ENCODE results near the gene YIPF3. TPM values are rescaled to one million over a fixed set of nuclear protein-coding genes. Genes with fewer than 3 reads are reported as not detected.
"Not testable (repeated sequence)": the region's sequence is repeated elsewhere in the genome, so short reads cannot be mapped to it uniquely, and the experiment has no call there.

The YIPF3 gene
- total and polyA plus RNA-seq, 9 of the 15 experiments (the other 6 are each of a cell fraction or from before 2014, with no cell fraction given) = 27.5 to 75.3 (median 57.6) TPM

- Histone ChIP-seq H3K4me3 (no peak overlapping the region), H3K4me2 (ENCODE audit: insufficient read depth, low read length) (no peak overlapping the region), H3K27me3 (ENCODE audit: control insufficient read depth in 2 of 2, insufficient read depth in 2 of 2, low read length in 2 of 2) (no peaks in the 10 kb centered on the region), H2AFZ (ENCODE audit: low read depth, low read length) (no peak overlapping the region), H4K20me1 (replicated peaks; ENCODE audit: control insufficient read depth, insufficient read depth, low read length) (no peaks in the 10 kb centered on the region), H3K4me1 (replicated peaks in 1 of 2; ENCODE audit: control insufficient read depth in 2 of 2, insufficient read depth in 2 of 2, low read length in 2 of 2) (no peaks in the 10 kb centered on the region), H3K36me3 (ENCODE audit: control insufficient read depth, insufficient read depth, low read length) (peaks cover 100% of the 10 kb centered on the region), H3K79me2 (ENCODE audit: control insufficient read depth, insufficient read depth, low read length) (no peaks in the 10 kb centered on the region), H3K9me1 (ENCODE audit: control insufficient read depth, insufficient read depth, low read length) (no peaks in the 10 kb centered on the region), H3K9ac (ENCODE audit: insufficient read depth in 1 of 2, low read depth in 2 of 2, low read length in 2 of 2) (no peak overlapping the region), H3K9me3 (replicated peaks; ENCODE audit: control insufficient read depth, insufficient read depth, low read depth, low read length) (no peaks in the 10 kb centered on the region), H3K27ac (ENCODE audit: extremely low read depth, low read depth, low read length) (no peak overlapping the region)
- TSS peak; percentile 1 for BruUV-seq (replicated peaks)
- no peak for TF ChIP-seq NRF1 (conservative IDR thresholded peaks at IDR 0.05 in 1 of 2, IDR thresholded peaks at IDR 0.05 in 1 of 2)
- TF ChIP-seq FOXA3 (CRISPR knock-in tag; conservative IDR thresholded peaks at IDR 0.05 in 1 of 2, IDR thresholded peaks at IDR 0.05 in 1 of 2) = no peak
- no peak for TF ChIP-seq ZNF695 (CRISPR knock-in tag; IDR thresholded peaks at IDR 0.05)
- no peak for FAIRE-seq
- intact Hi-C loops (cut with micrococcal nuclease) (no loop called here), in situ Hi-C loops (cut with MboI) (no loop called here)
- DNase-seq (ENCODE audit: extremely low read depth in 1 of 4, low spot score in 3 of 4) = no peak
- no peak; the same call in 2 of the 3 replicates for ATAC-seq
- CTCF ChIA-PET (ENCODE audit: low intra/inter-chr PET ratio) = no interaction called here
- POLR2A ChIA-PET = interaction anchor here (0.9 to 1.7 kb wide), 4 partner anchors 10 to 38 kb away, joined by 3 to 6 read pairs (median 6); no protein-coding TSS in a partner anchor
Measured at GRCh38 chr6:43559328-43559727, 42.6 kb upstream of the YIPF3 start.

DNA sequence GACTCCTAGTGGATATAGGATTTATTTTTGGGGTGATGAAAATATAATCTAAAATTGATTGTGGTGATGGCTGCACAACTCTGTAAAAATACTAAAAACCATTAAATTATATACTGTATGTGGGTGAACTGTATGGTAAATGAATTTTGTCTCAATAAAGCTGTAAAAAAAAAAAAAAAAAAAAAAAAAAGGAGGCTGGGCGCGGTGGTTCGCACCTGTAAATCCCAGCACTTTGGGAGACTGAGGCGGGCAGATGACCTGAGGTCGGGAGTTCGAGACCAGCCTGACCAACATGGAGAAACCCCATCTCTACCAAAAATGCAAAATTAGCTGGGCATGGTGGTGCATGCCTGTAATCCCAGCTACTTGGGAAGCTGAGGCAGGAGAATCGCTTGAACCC is 40.9 kb upstream of the YIPF3 start:
- H3K9me1 ChIP-seq (ENCODE audit: control insufficient read depth, insufficient read depth, low read length); H3K79me2 ChIP-seq (ENCODE audit: control insufficient read depth, insufficient read depth, low read length); BruUV-seq (replicated peaks); ATAC-seq; H3K27ac ChIP-seq (ENCODE audit: extremely low read depth, low read depth, low read length); H3K9me3 ChIP-seq (replicated peaks; ENCODE audit: control insufficient read depth, insufficient read depth, low read depth, low read length); FAIRE-seq; H3K9ac ChIP-seq (ENCODE audit: insufficient read depth in 1 of 2, low read depth in 2 of 2, low read length in 2 of 2); H4K20me1 ChIP-seq (replicated peaks; ENCODE audit: control insufficient read depth, insufficient read depth, low read length); H3K27me3 ChIP-seq (ENCODE audit: control insufficient read depth in 2 of 2, insufficient read depth in 2 of 2, low read length in 2 of 2); H3K4me1 ChIP-seq (replicated peaks in 1 of 2; ENCODE audit: control insufficient read depth in 2 of 2, insufficient read depth in 2 of 2, low read length in 2 of 2); intact Hi-C loops (cut with micrococcal nuclease); H3K4me2 ChIP-seq (ENCODE audit: insufficient read depth, low read length); H2AFZ ChIP-seq (ENCODE audit: low read depth, low read length); CTCF ChIA-PET (ENCODE audit: low intra/inter-chr PET ratio); DNase-seq (ENCODE audit: extremely low read depth in 1 of 4, low spot score in 3 of 4); in situ Hi-C loops (cut with MboI); H3K4me3 ChIP-seq: not testable (repeated sequence)
- 94% methylated on average over 5 of the region's 7 CpGs for WGBS (ENCODE audit: insufficient coverage, low coverage, missing lambda C conversion rate)
- TF ChIP-seq ZBTB40 (IDR thresholded peaks at IDR 0.05) (peak; percentile 83), ZBTB40 (CRISPR knock-in tag; IDR thresholded peaks at IDR 0.05) (peak; percentile 76), ZNF384 (IDR thresholded peaks at IDR 0.05; ENCODE audit: low read depth, low read length) (peak; percentile 72; the same call in 1 of the 2 replicates)
- H3K36me3 ChIP-seq (ENCODE audit: control insufficient read depth, insufficient read depth, low read length) = peaks cover 98% of the 10 kb centered on the region
- POLR2A ChIA-PET = interaction anchor here (1.7 kb wide), 1 partner anchor 8 kb away, joined by 6 read pairs; no protein-coding TSS in a partner anchor
